Measurements from ENCODE around the gene DAPP1.
"Not testable (repeated sequence)": the region's sequence is repeated elsewhere in the genome, so short reads cannot be mapped to it uniquely, and the experiment has no call there.

The DAPP1 gene

GRCh38 chr4:99824070-99824599 is 7.5 kb downstream of the DAPP1 start:
- DNase-seq (ENCODE audit: low spot score) = no peak

GRCh38 chr4:99825272-99825671 is 8.6 kb downstream of the DAPP1 start:
- no peak for DNase-seq (ENCODE audit: low spot score)

- DNase-seq (ENCODE audit: low spot score) = no peak
Measured at GRCh38 chr4:99826016-99826415, 9.4 kb downstream of the DAPP1 start.

- DNase-seq (ENCODE audit: low spot score) = no peak
Measured at GRCh38 chr4:99827454-99827853, 10.8 kb downstream of the DAPP1 start.

GRCh38 chr4:99827857-99828256 is 11.2 kb downstream of the DAPP1 start:
- no peak for DNase-seq (ENCODE audit: low spot score)

- DNase-seq (ENCODE audit: low spot score) = no peak
Measured at GRCh38 chr4:99828477-99828876, 11.8 kb downstream of the DAPP1 start.

- not testable (repeated sequence) for DNase-seq (ENCODE audit: low spot score)
Measured at GRCh38 chr4:99830051-99830450, 13.4 kb downstream of the DAPP1 start.

- DNase-seq (ENCODE audit: low spot score) = no peak
Measured at GRCh38 chr4:99832321-99832720, 15.7 kb downstream of the DAPP1 start.

GRCh38 chr4:99832758-99833157 is 16.1 kb downstream of the DAPP1 start:
- DNase-seq (ENCODE audit: low spot score) = no peak

GRCh38 chr4:99833756-99834155 is 17.1 kb downstream of the DAPP1 start:
- DNase-seq (ENCODE audit: low spot score) = no peak

GRCh38 chr4:99834569-99834968 is 17.9 kb downstream of the DAPP1 start:
- DNase-seq (ENCODE audit: low spot score) = no peak

- no peak for DNase-seq (ENCODE audit: low spot score)
Measured at GRCh38 chr4:99835942-99836341, 19.3 kb downstream of the DAPP1 start.

GRCh38 chr4:99838927-99839326 is 22.3 kb downstream of the DAPP1 start:
- DNase-seq (ENCODE audit: low spot score) = no peak

- no peak for DNase-seq (ENCODE audit: low spot score)
Measured at GRCh38 chr4:99841129-99841528, 24.5 kb downstream of the DAPP1 start.

- DNase-seq (ENCODE audit: low spot score) = no peak
Measured at GRCh38 chr4:99843413-99843812, 26.8 kb downstream of the DAPP1 start.

GRCh38 chr4:99844048-99844447 is 27.4 kb downstream of the DAPP1 start:
- no peak for DNase-seq (ENCODE audit: low spot score)

- no peak for DNase-seq (ENCODE audit: low spot score)
Measured at GRCh38 chr4:99845179-99845578, 28.6 kb downstream of the DAPP1 start.

GRCh38 chr4:99845708-99846469 is 29.3 kb downstream of the DAPP1 start:
- DNase-seq (ENCODE audit: low spot score) = no peak

GRCh38 chr4:99846891-99847290 is 30.3 kb downstream of the DAPP1 start:
- no peak for DNase-seq (ENCODE audit: low spot score)

- no peak for DNase-seq (ENCODE audit: low spot score)
Measured at GRCh38 chr4:99847362-99847976, 30.8 kb downstream of the DAPP1 start.

- no peak for DNase-seq (ENCODE audit: low spot score)
Measured at GRCh38 chr4:99848591-99849001, 32.0 kb downstream of the DAPP1 start.

- DNase-seq (ENCODE audit: low spot score) = no peak
Measured at GRCh38 chr4:99852199-99852749, 35.6 kb downstream of the DAPP1 start.

- DNase-seq (ENCODE audit: low spot score) = no peak
Measured at GRCh38 chr4:99853190-99853589, 36.6 kb downstream of the DAPP1 start.

Measured in hematopoietic multipotent progenitor cell treated with erythropoietin and hydrocortisone succinate and interleukin-3 and kit ligand, for 15 days (in vitro differentiated cells).